ENCODE measurements around the gene FAM107B. TPM values are rescaled to one million over a fixed set of nuclear protein-coding genes. Genes with fewer than 3 reads are reported as not detected.
"Not testable (repeated sequence)": the region's sequence is repeated elsewhere in the genome, so short reads cannot be mapped to it uniquely, and the experiment has no call there.

The FAM107B gene
- total RNA-seq, 1 donor from 2014 or later, result 67.2 TPM

- no peak for DNase-seq (ENCODE audit: low spot score)
Observed at GRCh38 chr10:14664345-14664744, 110.4 kb downstream of the FAM107B start.

GRCh38 chr10:14661818-14662217, 112.9 kb downstream of the FAM107B start:
- no peak for DNase-seq (ENCODE audit: low spot score)

- no peak for DNase-seq (ENCODE audit: low spot score)
Observed at GRCh38 chr10:14660831-14661230, 113.9 kb downstream of the FAM107B start.

- DNase-seq (ENCODE audit: low spot score), result no peak
Observed at GRCh38 chr10:14659626-14660196, 115.0 kb downstream of the FAM107B start.

- DNase-seq (ENCODE audit: low spot score), result not testable (repeated sequence)
Observed at GRCh38 chr10:14659137-14659536, 115.6 kb downstream of the FAM107B start.

GRCh38 chr10:14658331-14659127, 116.2 kb downstream of the FAM107B start:
- no peak for DNase-seq (ENCODE audit: low spot score)

GRCh38 chr10:14656052-14656730, 118.5 kb downstream of the FAM107B start:
- DNase-seq (ENCODE audit: low spot score), result no peak

- no peak for DNase-seq (ENCODE audit: low spot score)
Observed at GRCh38 chr10:14654821-14655382, 119.8 kb downstream of the FAM107B start.

GRCh38 chr10:14653271-14654161, 121.2 kb downstream of the FAM107B start:
- DNase-seq (ENCODE audit: low spot score), result no peak

GRCh38 chr10:14652816-14653215, 121.9 kb downstream of the FAM107B start:
- no peak for DNase-seq (ENCODE audit: low spot score)

GRCh38 chr10:14652067-14652466, 122.6 kb downstream of the FAM107B start:
- no peak for DNase-seq (ENCODE audit: low spot score)

GRCh38 chr10:14649739-14650138, 125.0 kb downstream of the FAM107B start:
- DNase-seq (ENCODE audit: low spot score), result no peak

- DNase-seq (ENCODE audit: low spot score), result no peak
Observed at GRCh38 chr10:14648946-14649345, 125.8 kb downstream of the FAM107B start.

GRCh38 chr10:14648005-14648765, 126.5 kb downstream of the FAM107B start:
- peak; percentile 67 for DNase-seq (ENCODE audit: low spot score)

- DNase-seq (ENCODE audit: low spot score), result no peak
Observed at GRCh38 chr10:14645239-14645960, 129.3 kb downstream of the FAM107B start.

- no peak for DNase-seq (ENCODE audit: low spot score)
Observed at GRCh38 chr10:14639637-14640036, 135.1 kb downstream of the FAM107B start.

GRCh38 chr10:14635043-14635710, 139.5 kb downstream of the FAM107B start:
- no peak for DNase-seq (ENCODE audit: low spot score)

GRCh38 chr10:14634572-14634971, 140.1 kb downstream of the FAM107B start:
- not testable (repeated sequence) for DNase-seq (ENCODE audit: low spot score)

GRCh38 chr10:14625765-14626525, 148.8 kb downstream of the FAM107B start:
- DNase-seq (ENCODE audit: low spot score), result no peak

All from ureter (tissue), 1 donor.